SK-MEL-5 (cell line): ENCODE data around the gene RBM15B. TPM values are rescaled to one million over a fixed set of nuclear protein-coding genes. Genes with fewer than 3 reads are reported as not detected.
"Not testable (repeated sequence)": the region's sequence is repeated elsewhere in the genome, so short reads cannot be mapped to it uniquely, and the experiment has no call there.

Experiments
- DNase-seq: peaks from one replicate; pipeline ENCODE4 v3.0.0-alpha.2; 2016; ENCODE audit warnings: low read depth, low spot score
- in situ Hi-C: cut with HindIII; loops from 2 replicates; pipeline ENCODE4 v1.10.0; 2016; ENCODE audit warnings: low sequenced_read_pairs, high pct_unique_total_duplicates, low pct_unique_long_range_greater_than_20kb
- total RNA-seq: library from RNA; depleted of rRNA; stranded (reverse); fragments of >200 nt; shearing (Covaris generic); gene quantifications from 2 replicates; pipeline ENCODE4 v1.2.3, GENCODE V29; 2014

The RBM15B gene
- total RNA-seq, 1 experiment from 2014 or later, result 19.3 TPM

DNA sequence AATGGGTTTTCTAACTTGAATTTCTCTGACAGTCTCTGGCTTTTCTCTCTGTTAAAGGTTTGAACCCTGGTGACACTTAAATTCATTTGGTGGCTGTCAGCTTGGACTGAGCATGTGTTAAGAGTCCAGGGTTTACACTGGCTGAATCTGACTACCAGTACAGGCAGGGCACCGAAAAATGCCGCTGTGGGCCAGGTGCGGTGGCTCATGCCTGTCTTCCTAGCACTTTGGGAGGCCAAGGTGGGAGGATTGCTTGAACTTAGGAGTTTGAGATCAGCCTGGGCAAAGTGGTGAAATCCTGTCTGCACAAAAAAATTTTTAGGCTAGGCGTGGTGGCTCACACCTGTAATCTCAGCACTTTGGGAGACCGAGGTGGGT is 4.2 kb upstream of the RBM15B start:
- DNase-seq, result no peak
- in situ Hi-C loops, result no loop called here

DNA sequence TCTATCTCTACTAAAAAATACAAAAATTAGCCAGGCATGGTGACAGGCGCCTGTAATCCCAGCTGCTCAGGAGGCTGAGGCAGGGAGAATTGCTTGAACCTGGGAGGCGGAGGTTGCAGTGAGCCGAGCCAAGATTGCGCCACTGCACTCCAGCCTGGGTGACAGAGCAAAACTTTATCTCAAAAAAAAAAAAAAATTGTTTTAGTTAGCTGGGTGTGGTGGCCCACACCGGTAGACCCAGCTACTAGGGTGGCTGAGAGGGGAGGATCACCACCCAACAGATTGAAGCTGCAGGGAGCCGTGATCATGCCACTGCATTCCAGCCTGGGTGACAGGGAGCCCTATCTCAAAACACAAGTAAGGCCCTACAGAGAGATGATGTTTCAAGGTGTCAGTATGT is 3.8 kb upstream of the RBM15B start:
- in situ Hi-C loops, result not testable (repeated sequence)

DNA sequence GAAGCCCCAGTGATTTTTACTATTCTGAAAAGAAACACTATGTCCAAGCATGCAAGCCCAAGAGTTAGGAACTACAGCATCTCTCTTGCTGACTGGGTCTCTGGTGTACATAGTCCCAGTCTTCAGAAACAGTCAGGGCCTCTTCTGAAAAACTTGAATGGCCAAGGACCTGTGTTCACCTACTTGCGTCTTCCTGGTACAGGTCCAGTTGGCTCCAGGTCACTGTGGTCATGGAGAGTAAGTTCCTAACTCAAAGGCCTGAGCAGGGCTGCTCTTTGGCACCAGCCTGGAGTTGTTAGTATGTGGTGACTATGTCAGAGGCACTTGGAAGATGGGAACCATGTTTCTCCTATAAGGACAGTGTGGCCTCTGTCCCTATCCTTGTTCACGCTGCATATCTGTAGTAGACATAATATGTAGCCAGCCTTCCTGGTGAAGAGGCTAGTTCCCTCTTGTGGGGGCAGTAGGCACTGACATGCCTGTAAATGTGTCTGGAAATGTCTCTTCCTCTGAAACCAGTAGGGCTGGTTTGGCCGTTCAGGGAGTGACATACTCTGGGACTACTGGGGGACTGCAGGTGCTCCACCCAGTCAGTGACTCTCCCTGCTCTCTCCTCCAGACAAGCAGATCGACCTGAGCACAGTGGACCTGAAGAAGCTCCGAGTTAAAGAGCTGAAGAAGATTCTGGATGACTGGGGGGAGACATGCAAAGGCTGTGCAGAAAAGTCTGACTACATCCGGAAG is 2.6 kb upstream of the RBM15B start:
- peak; percentile 47 for DNase-seq
- in situ Hi-C loops, result no loop called here

More for the DNA sequence above, 3.8 kb upstream of the RBM15B start:
- DNase-seq, result not testable (repeated sequence)

DNA sequence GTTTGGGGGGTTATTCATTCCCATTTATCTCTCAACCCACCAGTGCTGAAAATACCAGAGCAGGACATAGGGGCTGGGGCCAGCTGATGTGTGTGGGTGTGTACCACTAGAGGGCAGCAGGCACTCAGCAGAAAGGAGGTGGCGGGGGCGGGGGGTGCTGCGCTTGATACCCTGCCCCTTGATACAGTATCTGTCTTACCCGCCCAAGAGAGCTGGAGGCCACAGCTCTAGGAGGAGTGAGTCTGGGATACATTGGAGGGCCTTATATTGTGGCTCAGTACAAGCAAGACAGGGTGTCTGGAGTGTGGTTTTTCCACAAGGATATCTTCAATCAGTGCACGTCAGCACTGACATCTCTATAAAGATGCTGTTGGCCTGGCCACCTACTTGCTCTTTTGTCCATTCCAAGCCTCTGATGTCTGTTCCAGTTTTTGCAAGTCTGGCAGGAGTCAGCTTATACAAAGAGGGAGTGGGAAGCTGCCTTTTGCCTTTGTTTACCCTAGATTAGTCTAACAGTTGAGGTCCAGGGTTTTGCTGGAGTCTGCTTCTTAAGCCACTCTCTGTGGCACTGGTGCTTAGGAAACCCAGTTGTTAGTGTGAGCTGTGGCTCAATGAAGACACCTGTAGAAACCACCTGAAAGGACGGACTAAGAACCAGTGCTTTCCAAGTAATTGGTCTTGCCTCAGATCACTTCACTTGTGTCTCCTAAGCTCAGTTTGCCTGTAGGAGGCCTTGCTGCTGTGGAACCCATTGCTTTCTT is 1.5 kb upstream of the RBM15B start:
- in situ Hi-C loops, result no loop called here
- peak; percentile 69 for DNase-seq

DNA sequence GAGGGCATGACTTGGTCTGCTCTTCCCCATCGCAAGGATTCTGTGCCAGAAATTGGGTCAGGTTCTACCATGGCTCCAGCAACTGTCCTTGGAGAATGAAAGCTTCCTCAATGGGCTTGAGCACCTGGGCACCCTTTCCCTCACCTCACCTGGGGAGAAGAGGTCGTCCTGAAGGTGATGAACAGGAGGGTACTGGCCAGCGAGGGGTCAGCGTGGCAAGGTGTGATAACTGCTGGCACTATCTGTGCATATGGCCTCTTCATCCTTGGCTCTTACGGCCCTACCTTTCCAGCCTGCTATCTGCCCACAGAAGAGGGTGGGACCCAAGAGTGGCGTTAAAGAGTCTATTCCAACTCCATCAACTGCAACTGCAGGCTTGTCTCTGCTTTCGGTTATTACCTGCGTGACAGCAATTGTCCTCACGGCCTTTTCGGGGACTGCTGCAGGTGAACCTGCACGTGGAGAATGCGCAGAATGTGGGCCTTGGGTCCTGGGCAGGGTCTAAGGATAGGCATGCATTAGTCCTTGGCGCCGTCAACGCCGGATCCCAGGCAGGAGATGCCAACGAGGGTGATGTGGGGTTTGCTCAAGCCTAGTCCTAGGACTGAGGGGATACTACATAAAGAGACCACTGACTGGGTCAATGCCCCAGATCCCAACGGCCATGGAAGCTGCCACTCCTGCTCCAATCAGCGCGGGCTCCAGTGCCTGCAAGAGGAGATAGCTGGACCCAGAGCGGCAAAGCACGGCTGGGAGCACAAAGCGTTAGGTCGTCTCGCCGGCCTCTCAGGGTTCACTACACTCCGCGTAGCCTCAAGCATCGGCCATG is 625 bp upstream of the RBM15B start:
- in situ Hi-C loops, result no loop called here
- DNase-seq, result no peak

DNA sequence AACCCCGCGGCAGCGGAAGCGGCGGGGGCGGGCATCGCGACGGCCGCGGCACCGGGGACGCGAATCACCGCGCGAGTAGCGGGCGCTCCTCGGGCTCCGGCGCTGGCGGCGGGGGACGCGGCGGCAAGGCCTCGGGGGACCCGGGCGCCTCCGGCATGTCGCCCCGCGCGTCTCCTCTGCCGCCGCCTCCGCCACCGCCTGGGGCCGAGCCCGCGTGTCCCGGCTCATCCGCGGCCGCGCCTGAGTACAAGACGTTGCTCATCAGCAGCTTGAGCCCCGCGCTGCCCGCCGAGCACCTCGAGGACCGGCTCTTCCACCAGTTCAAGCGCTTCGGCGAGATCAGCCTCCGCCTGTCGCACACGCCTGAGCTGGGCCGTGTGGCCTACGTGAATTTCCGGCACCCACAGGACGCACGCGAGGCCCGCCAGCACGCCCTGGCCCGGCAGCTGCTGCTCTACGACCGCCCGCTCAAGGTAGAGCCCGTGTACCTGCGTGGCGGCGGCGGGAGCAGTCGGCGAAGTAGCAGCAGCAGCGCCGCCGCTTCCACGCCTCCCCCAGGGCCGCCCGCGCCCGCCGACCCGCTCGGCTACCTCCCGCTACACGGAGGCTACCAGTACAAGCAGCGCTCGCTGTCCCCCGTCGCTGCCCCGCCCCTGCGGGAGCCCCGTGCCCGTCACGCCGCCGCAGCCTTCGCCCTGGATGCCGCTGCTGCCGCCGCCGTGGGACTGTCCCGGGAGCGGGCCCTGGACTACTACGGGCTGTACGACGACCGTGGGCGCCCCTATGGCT is 675 bp downstream of the RBM15B start:
- in situ Hi-C loops, result no loop called here
- DNase-seq, result no peak

DNA sequence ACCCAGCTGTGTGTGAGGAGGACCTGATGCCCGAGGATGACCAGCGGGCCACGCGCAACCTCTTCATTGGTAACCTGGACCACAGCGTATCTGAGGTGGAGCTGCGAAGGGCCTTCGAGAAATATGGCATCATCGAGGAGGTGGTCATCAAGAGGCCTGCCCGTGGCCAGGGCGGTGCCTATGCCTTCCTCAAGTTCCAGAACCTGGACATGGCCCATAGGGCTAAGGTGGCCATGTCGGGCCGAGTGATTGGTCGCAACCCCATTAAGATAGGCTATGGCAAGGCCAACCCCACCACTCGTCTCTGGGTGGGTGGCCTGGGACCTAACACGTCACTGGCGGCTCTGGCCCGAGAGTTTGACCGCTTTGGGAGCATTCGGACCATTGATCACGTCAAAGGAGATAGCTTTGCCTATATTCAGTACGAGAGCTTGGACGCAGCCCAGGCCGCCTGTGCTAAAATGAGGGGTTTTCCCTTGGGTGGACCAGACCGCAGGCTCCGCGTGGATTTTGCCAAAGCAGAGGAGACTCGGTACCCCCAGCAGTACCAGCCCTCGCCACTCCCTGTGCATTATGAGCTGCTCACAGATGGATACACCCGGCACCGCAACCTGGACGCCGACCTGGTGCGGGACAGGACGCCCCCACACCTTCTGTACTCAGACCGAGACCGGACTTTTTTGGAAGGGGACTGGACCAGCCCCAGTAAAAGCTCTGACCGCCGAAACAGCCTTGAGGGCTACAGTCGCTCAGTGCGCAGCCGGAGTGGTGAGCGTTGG is 1.5 kb downstream of the RBM15B start:
- in situ Hi-C loops, result no loop called here
- no peak for DNase-seq

DNA sequence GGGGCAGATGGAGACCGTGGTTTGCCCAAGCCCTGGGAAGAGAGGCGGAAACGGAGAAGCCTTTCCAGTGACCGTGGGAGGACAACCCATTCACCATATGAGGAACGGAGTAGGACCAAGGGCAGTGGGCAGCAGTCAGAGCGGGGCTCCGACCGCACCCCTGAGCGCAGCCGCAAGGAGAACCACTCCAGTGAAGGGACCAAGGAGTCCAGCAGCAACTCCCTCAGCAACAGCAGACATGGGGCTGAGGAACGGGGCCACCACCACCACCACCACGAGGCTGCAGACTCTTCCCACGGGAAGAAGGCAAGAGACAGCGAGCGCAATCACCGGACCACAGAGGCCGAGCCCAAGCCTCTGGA is 2.0 kb downstream of the RBM15B start:
- in situ Hi-C loops, result no loop called here
- no peak for DNase-seq

DNA sequence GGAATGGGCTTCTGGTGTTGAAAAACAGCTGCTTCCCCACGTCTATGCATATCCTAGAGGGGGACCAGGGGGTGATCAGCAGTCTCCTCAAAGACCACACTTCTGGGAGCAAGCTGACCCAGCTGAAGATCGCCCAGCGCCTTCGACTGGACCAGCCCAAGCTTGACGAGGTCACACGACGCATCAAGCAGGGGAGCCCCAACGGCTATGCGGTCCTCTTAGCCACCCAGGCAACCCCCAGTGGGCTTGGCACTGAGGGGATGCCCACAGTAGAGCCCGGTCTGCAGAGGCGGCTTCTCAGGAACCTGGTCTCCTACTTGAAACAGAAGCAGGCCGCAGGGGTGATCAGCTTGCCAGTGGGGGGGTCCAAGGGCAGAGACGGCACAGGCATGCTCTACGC is 2.5 kb downstream of the RBM15B start:
- no peak for DNase-seq
- in situ Hi-C loops, result no loop called here

DNA sequence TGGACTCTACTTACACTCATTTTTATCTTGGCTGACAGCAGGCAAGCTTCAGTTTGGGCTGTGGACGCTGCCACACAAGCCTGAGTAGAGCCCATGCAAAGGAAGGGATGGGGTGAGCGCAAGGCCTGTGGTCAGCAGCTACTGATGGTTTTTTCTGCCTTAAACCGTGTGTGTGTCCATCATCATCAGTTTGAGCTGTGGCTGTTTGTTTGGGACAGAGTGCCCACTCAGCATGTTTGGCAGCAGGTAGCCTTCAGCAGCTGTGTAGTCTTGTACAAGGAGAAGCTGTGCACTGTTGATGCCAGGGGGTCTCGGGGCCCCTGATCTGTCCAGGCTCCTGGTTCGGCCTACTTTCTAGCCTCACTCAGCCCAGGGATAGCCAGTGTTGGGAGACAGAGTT is 3.5 kb downstream of the RBM15B start:
- no peak for DNase-seq
- in situ Hi-C loops, result no loop called here

DNA sequence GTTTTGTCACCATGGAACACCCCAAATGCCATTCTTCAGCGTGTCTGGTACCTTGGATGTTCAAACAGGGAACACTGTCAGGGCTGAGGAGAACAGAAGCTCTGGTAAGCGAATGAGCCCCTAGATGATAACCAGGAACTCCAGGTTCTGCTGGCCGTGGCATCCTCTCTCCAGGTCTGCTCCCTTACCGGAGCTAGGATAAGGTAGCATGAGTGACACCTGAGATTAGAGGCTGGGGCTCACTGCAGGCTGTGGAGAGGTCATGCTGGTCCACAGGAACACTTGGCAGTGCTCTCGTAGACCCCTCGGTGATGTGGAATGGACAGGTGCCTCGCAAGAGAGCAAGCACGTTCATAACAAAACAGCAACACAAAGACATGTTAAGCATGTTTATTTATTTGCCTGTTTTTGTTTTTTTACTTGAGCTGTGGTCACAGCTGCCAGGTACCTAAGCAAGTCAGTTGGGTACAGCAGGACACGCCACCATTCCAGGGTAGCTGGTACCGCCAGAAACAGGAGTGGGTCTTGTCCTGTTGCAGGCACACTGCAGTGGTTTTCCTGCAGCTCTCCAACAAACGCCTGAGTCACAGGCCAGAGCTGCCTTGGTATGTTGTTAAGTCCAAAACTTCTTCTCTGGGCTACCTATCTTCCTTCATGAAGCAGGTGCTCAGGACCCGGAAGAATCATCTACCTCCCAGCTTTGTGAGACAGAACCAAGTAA is 4.6 kb downstream of the RBM15B start:
- in situ Hi-C loops, result no loop called here
- DNase-seq, result no peak

DNA sequence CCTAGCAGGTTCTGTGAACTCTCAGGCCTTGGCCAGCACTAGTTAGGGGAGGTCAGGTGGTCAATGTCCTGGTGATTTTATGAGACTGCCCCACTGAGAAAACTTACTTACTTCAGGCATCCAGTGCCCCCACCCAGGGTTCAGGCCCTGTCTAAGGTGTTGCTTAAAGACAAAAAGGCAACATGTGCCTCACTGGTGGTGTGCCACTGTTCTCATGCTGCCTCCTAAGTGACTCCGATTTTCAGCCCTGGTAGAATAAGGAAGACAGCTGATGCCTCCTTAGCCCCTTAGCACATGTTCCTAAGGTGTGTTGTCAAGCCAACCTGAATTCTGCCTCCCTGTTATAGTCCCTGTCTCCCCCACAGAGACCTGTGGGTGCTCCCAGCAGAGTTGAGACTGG is 5.3 kb downstream of the RBM15B start:
- in situ Hi-C loops, result no loop called here
- DNase-seq, result no peak

DNA sequence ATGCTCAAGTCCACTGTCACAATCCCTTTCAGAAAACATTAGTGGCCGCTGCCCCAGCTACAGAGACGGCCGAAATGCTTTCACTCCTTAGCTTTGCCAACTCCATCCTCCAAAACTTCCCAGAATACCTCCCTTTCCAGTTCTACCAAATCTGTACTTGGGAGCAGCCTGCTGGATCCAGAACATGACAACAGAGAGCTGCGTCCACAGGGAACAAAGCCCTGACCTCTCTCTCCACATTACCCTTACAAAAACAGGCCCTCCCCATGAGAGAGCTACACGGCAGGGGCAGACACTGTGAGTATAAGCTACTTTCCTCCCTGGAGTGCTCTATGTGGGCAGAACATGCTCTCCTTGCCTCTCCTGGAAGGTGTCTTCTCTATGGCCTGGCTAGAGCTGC is 6.3 kb downstream of the RBM15B start:
- in situ Hi-C loops, result no loop called here

DNA sequence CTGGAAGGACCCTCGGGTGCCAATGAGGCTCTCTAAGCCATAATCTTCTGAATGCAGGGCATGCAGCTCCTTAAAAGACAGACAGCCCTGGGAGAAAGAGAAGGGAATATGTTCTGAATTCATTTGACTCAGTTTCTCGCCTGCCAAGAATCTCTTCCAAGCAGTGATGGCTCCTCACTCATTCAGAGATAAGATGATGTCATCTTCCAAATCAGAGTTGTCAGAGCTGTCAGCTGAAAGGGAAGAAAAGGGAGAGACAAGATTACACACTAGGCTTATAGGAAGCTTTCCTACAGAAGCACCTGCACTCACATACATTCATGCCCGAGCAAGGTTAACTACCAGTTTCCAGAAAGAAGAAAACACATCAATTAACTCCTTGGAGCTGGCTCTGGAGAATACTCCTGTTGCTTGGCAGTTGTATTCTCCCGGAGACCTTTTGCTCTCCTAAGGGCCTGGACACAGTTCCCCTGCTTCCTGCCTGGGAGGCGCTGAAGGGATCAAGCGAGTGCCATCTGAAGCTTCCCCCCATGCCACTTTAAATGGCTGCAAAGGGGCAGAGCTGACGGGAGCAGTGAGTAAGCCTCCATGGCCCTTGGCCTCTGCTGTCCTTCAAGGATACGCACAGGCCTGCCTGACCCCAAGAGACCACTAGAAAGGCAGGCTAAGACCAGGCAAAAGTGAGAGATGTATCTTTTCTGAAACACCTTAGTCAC is 7.7 kb downstream of the RBM15B start:
- no peak for DNase-seq
- in situ Hi-C loops, result no loop called here

More for the DNA sequence above, 6.3 kb downstream of the RBM15B start:
- DNase-seq, result no peak

DNA sequence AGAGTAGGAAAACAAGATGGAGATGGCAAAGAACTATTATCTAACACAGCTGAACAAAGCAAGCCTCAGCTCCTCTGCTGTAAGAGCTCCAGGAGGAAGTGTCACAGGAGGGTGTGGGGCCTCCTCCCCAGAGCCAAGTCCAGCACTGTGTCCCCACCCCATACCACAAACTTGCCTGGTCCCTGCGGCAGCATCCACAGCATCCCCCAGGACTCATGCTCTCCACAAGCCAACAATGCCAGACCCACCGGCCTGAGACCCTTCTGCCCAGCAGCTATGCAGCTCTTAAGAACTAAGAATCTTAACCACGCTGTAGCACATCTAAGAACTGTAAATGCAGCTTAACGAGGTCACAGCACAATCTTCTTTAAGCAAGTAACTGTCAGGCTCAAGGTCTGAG is 9.1 kb downstream of the RBM15B start:
- in situ Hi-C loops, result no loop called here
- no peak for DNase-seq

DNA sequence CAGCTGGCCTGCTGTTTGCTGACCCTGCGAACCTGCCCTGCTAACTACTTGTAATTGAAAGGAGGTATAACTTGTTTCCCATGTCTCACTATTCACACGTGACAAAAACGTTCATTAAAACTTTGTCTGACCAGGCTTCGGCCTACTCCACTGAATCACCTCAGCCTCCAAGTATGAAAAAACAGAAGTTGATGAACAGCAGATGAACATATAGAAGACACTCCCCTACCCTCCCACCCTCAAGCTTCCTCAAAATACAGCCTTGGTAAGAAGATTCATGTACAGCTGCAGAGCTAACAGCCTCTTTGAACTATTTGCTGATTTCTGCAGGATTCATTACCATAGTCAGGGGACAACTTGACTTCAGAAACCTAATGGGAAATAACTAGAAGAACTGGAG is 10.7 kb downstream of the RBM15B start:
- in situ Hi-C loops, result no loop called here
- DNase-seq, result no peak
